Measurements from ENCODE around the gene ATP5PD.

Gene ATP5PD

DNA sequence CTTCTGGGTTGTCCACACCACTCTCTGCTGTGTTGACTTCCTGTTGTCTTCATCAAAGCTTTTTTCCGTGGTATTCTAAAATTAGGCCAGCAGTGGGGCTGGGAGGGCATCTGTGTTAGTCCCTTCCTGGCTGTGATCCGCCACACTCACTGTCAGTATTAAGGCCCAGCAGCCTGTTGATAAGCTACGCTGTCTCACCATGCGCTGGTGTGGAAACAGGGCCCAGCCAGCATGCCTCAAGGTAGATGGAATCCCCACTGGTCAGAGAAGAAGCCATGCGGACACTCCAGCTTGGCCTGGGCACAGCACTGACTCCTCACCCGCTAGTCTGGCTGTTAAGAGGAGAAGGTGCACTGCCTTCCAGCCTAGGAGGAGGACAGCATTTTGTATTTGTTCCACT lies 48.0 kb downstream of the ATP5PD start:
- H3K9me2 ChIP-seq (replicated peaks; ENCODE audit: control insufficient read depth, low read length), result no peaks in the 10 kb centered on the region
- H3K4me3 ChIP-seq (ENCODE audit: low read length), result no peak overlapping the region
- H3K36me3 ChIP-seq (ENCODE audit: control insufficient read depth, low read length), result no peaks in the 10 kb centered on the region
- no peaks in the 10 kb centered on the region for H3K9me3 ChIP-seq (ENCODE audit: control insufficient read depth, insufficient read depth, low read length)
- H3F3A ChIP-seq (ENCODE audit: control insufficient read depth, insufficient read depth), result no peaks in the 10 kb centered on the region
- TF ChIP-seq CTCF (IDR thresholded peaks at IDR 0.05; ENCODE audit: low read depth, low read length, poor library complexity, severe bottlenecking), result no peak
- no peak for TF ChIP-seq EZH2phosphoT487 (IDR thresholded peaks at IDR 0.05; ENCODE audit: borderline replicate concordance, low read length)
- H3K79me2 ChIP-seq (ENCODE audit: control insufficient read depth, low read length), result no peaks in the 10 kb centered on the region
- no peak overlapping the region for H3K4me2 ChIP-seq (ENCODE audit: low read length)
- H3K4me1 ChIP-seq (ENCODE audit: control insufficient read depth, low read length), result no peaks in the 10 kb centered on the region
- H3K27me3 ChIP-seq (ENCODE audit: control insufficient read depth, low read length), result no peaks in the 10 kb centered on the region
- H4K20me1 ChIP-seq (ENCODE audit: control insufficient read depth, insufficient read depth, low read depth, low read length), result no peaks in the 10 kb centered on the region
- no peak overlapping the region for H3K27ac ChIP-seq (ENCODE audit: low read depth, low read length)

DNA sequence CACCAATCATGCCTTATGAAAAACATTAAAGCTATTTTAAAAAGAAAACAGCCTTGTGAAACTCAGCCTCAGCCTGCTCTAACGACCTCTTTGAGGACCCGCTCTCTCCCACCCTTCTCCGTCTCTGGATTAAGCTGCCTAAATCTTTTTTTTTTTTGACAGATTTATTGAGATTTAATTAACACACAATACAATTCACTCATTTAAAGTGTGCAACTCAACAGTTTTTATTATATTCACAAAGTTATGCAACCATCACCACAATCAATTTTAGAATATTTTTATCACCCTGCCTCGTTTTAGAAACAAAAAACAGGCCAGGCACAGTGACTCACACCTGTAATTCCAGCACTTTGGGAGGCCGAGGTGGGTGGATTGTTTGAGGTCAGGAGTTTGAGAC lies 50.9 kb downstream of the ATP5PD start:
- Histone ChIP-seq H3K4me2 (ENCODE audit: low read length) (no peak overlapping the region), H3K4me3 (ENCODE audit: low read length) (no peak overlapping the region), H3K27me3 (ENCODE audit: control insufficient read depth, low read length) (peaks cover 5% of the 10 kb centered on the region; the same call in 1 of the 2 replicates), H3K27ac (ENCODE audit: low read depth, low read length) (no peak overlapping the region), H3K9me3 (ENCODE audit: control insufficient read depth, insufficient read depth, low read length) (no peaks in the 10 kb centered on the region), H4K20me1 (ENCODE audit: control insufficient read depth, insufficient read depth, low read depth, low read length) (no peaks in the 10 kb centered on the region), H3K36me3 (ENCODE audit: control insufficient read depth, low read length) (no peaks in the 10 kb centered on the region), H3F3A (ENCODE audit: control insufficient read depth, insufficient read depth) (no peaks in the 10 kb centered on the region), H3K4me1 (ENCODE audit: control insufficient read depth, low read length) (peaks cover 7% of the 10 kb centered on the region), H3K9me2 (replicated peaks; ENCODE audit: control insufficient read depth, low read length) (no peaks in the 10 kb centered on the region), H3K79me2 (ENCODE audit: control insufficient read depth, low read length) (no peaks in the 10 kb centered on the region)
- no peak for TF ChIP-seq EZH2phosphoT487 (IDR thresholded peaks at IDR 0.05; ENCODE audit: borderline replicate concordance, low read length)
- no peak for TF ChIP-seq CTCF (IDR thresholded peaks at IDR 0.05; ENCODE audit: low read depth, low read length, poor library complexity, severe bottlenecking)

DNA sequence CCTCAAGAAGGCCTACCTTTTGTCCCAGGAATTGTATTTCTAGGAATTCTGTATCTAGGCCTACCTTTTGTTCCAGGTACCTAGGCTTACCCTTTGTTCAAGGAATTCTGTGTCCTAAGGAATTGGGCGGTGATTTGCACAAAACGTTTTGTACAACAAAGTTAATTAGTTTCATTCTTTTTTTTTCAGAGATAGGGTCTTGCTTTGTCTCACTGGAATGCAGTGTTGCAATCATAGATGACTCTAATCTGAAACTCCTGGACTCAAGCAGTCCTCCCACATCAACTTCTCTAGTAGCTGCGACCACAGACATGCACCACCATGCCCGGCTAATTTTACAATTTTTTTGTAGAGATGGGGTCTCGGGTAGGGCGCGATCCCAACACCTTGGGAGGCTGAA lies 52.3 kb downstream of the ATP5PD start:
- Histone ChIP-seq H3K9me3 (ENCODE audit: control insufficient read depth, insufficient read depth, low read length) (no peaks in the 10 kb centered on the region), H3K27me3 (ENCODE audit: control insufficient read depth, low read length) (peaks cover 5% of the 10 kb centered on the region; the same call in 1 of the 2 replicates), H3K36me3 (ENCODE audit: control insufficient read depth, low read length) (no peaks in the 10 kb centered on the region), H3K9me2 (replicated peaks; ENCODE audit: control insufficient read depth, low read length) (no peaks in the 10 kb centered on the region), H3K79me2 (ENCODE audit: control insufficient read depth, low read length) (no peaks in the 10 kb centered on the region), H3K4me1 (ENCODE audit: control insufficient read depth, low read length) (peaks cover 7% of the 10 kb centered on the region), H3K4me3 (ENCODE audit: low read length) (no peak overlapping the region), H3K4me2 (ENCODE audit: low read length) (no peak overlapping the region), H3F3A (ENCODE audit: control insufficient read depth, insufficient read depth) (no peaks in the 10 kb centered on the region), H4K20me1 (ENCODE audit: control insufficient read depth, insufficient read depth, low read depth, low read length) (no peaks in the 10 kb centered on the region), H3K27ac (ENCODE audit: low read depth, low read length) (no peak overlapping the region)
- TF ChIP-seq EZH2phosphoT487 (IDR thresholded peaks at IDR 0.05; ENCODE audit: borderline replicate concordance, low read length) (no peak), CTCF (IDR thresholded peaks at IDR 0.05; ENCODE audit: low read depth, low read length, poor library complexity, severe bottlenecking) (no peak)

- H3K27ac ChIP-seq (ENCODE audit: low read depth, low read length), result no peak overlapping the region
- H3K27me3 ChIP-seq (ENCODE audit: control insufficient read depth, low read length), result peaks cover 23% of the 10 kb centered on the region
- no peaks in the 10 kb centered on the region for H3K79me2 ChIP-seq (ENCODE audit: control insufficient read depth, low read length)
- TF ChIP-seq CTCF (IDR thresholded peaks at IDR 0.05; ENCODE audit: low read depth, low read length, poor library complexity, severe bottlenecking), result no peak
- no peak for TF ChIP-seq EZH2phosphoT487 (IDR thresholded peaks at IDR 0.05; ENCODE audit: borderline replicate concordance, low read length)
- H3F3A ChIP-seq (ENCODE audit: control insufficient read depth, insufficient read depth), result no peaks in the 10 kb centered on the region
- H3K9me3 ChIP-seq (ENCODE audit: control insufficient read depth, insufficient read depth, low read length), result no peaks in the 10 kb centered on the region
- no peaks in the 10 kb centered on the region for H4K20me1 ChIP-seq (ENCODE audit: control insufficient read depth, insufficient read depth, low read depth, low read length)
- no peaks in the 10 kb centered on the region for H3K36me3 ChIP-seq (ENCODE audit: control insufficient read depth, low read length)
- H3K4me3 ChIP-seq (ENCODE audit: low read length), result no peak overlapping the region
- peaks cover 14% of the 10 kb centered on the region for H3K4me1 ChIP-seq (ENCODE audit: control insufficient read depth, low read length)
- no peak overlapping the region for H3K4me2 ChIP-seq (ENCODE audit: low read length)
- H3K9me2 ChIP-seq (replicated peaks; ENCODE audit: control insufficient read depth, low read length), result no peaks in the 10 kb centered on the region
Observed at GRCh38 chr17:74992223-74992622, 54.5 kb downstream of the ATP5PD start.

Data from DOHH2 (cell line).